Measurements from ENCODE around the gene SLC40A1. TPM values are rescaled to one million over a fixed set of nuclear protein-coding genes. Genes with fewer than 3 reads are reported as not detected.

SLC40A1 gene
- total and polyA plus RNA-seq, 2 of the 13 experiments (the other 11 are each of a cell fraction or from before 2014, with no cell fraction given), result 10.6 to 24.9 TPM

DNA sequence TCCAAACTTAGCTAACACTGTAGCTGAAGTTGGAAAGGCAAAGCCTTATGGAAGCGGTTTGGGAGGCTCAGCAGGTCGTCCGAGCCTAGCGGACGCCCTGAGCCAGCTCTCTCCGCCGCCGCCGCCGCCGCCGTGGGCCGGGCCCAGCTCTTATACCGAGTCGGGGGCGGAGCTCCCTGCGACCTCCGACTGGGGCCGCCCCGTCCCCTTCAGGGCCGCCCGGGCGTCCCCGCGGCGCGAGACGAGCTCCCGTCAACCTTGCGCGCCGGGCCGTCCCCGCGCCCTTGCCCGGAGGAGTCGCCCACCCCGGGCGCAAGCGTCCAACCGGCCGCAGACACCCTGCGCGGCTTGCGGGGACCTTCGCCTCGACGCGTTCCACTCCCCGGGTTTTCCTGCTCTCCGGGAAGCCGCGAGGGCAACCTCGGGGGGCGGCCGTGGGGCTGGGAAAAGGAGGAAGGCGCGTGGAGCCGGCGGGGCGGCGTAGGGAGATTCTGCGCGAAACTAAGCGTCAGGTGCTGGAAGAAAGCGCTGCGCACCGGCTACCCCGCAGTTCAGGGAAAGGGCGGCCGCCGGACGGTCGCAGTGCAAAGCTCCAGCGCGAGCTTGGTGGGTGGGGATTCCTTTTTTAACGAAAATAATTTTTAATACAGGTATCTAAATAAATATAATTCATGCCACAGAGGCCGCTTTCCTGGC is at the start of gene SLC40A1 (continued):
- TF ChIP-seq, protein P1, sequence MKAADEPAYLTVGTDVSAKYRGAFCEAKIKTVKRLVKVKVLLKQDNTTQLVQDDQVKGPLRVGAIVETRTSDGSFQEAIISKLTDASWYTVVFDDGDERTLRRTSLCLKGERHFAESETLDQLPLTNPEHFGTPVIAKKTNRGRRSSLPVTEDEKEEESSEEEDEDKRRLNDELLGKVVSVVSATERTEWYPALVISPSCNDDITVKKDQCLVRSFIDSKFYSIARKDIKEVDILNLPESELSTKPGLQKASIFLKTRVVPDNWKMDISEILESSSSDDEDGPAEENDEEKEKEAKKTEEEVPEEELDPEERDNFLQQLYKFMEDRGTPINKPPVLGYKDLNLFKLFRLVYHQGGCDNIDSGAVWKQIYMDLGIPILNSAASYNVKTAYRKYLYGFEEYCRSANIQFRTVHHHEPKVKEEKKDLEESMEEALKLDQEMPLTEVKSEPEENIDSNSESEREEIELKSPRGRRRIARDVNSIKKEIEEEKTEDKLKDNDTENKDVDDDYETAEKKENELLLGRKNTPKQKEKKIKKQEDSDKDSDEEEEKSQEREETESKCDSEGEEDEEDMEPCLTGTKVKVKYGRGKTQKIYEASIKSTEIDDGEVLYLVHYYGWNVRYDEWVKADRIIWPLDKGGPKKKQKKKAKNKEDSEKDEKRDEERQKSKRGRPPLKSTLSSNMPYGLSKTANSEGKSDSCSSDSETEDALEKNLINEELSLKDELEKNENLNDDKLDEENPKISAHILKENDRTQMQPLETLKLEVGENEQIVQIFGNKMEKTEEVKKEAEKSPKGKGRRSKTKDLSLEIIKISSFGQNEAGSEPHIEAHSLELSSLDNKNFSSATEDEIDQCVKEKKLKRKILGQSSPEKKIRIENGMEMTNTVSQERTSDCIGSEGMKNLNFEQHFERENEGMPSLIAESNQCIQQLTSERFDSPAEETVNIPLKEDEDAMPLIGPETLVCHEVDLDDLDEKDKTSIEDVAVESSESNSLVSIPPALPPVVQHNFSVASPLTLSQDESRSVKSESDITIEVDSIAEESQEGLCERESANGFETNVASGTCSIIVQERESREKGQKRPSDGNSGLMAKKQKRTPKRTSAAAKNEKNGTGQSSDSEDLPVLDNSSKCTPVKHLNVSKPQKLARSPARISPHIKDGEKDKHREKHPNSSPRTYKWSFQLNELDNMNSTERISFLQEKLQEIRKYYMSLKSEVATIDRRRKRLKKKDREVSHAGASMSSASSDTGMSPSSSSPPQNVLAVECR (CRISPR knock-in tag; IDR thresholded peaks at IDR 0.05; ENCODE audit: borderline replicate concordance), result peak; percentile 65; the same call in 1 of the 2 replicates
- TF ChIP-seq ZNF496 (CRISPR knock-in tag; IDR thresholded peaks at IDR 0.05; ENCODE audit: insufficient replicate concordance), result no peak
- 0 out of 2 replicates have a peak, but pooled peaks have one; percentile 38 for TF ChIP-seq ZSCAN29 (CRISPR knock-in tag; conservative IDR thresholded peaks at IDR 0.05)
- TF ChIP-seq TARDBP (CRISPR knock-in tag; IDR thresholded peaks at IDR 0.05), result peak; percentile 58
- TF ChIP-seq, protein P2, sequence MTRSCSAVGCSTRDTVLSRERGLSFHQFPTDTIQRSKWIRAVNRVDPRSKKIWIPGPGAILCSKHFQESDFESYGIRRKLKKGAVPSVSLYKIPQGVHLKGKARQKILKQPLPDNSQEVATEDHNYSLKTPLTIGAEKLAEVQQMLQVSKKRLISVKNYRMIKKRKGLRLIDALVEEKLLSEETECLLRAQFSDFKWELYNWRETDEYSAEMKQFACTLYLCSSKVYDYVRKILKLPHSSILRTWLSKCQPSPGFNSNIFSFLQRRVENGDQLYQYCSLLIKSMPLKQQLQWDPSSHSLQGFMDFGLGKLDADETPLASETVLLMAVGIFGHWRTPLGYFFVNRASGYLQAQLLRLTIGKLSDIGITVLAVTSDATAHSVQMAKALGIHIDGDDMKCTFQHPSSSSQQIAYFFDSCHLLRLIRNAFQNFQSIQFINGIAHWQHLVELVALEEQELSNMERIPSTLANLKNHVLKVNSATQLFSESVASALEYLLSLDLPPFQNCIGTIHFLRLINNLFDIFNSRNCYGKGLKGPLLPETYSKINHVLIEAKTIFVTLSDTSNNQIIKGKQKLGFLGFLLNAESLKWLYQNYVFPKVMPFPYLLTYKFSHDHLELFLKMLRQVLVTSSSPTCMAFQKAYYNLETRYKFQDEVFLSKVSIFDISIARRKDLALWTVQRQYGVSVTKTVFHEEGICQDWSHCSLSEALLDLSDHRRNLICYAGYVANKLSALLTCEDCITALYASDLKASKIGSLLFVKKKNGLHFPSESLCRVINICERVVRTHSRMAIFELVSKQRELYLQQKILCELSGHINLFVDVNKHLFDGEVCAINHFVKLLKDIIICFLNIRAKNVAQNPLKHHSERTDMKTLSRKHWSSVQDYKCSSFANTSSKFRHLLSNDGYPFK (CRISPR knock-in tag; IDR thresholded peaks at IDR 0.05; ENCODE audit: borderline replicate concordance), result peak; percentile 11; the same call in 1 of the 2 replicates
- no peak for TF ChIP-seq ATAD3A (CRISPR knock-in tag; IDR thresholded peaks at IDR 0.05)
- TF ChIP-seq, protein P3, sequence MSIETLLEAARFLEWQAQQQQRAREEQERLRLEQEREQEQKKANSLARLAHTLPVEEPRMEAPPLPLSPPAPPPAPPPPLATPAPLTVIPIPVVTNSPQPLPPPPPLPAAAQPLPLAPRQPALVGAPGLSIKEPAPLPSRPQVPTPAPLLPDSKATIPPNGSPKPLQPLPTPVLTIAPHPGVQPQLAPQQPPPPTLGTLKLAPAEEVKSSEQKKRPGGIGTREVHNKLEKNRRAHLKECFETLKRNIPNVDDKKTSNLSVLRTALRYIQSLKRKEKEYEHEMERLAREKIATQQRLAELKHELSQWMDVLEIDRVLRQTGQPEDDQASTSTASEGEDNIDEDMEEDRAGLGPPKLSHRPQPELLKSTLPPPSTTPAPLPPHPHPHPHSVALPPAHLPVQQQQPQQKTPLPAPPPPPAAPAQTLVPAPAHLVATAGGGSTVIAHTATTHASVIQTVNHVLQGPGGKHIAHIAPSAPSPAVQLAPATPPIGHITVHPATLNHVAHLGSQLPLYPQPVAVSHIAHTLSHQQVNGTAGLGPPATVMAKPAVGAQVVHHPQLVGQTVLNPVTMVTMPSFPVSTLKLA (IDR thresholded peaks at IDR 0.05), result no peak
- TF ChIP-seq GABPA (IDR thresholded peaks at IDR 0.05; ENCODE audit: low read depth, low read length), result no peak
- no peak for TF ChIP-seq GABPA (CRISPR knock-in tag; IDR thresholded peaks at IDR 0.05; ENCODE audit: low read depth)
- 0 out of 2 replicates have a peak, but pooled peaks have one; percentile 36 for TF ChIP-seq ZBTB42 (CRISPR knock-in tag; IDR thresholded peaks at IDR 0.05)
- TF ChIP-seq IKZF4 (CRISPR knock-in tag; IDR thresholded peaks at IDR 0.05; ENCODE audit: borderline replicate concordance, low read depth, not compliant biosample characterization), result peak; percentile 61
- 0 out of 2 replicates have a peak, but pooled peaks have one; percentile 18 for TF ChIP-seq IRF2 (CRISPR knock-in tag; IDR thresholded peaks at IDR 0.05)
- TF ChIP-seq ZNF816 (CRISPR knock-in tag; IDR thresholded peaks at IDR 0.05; ENCODE audit: borderline replicate concordance), result peak; percentile 49; the same call in 1 of the 2 replicates
- TF ChIP-seq, protein P4, sequence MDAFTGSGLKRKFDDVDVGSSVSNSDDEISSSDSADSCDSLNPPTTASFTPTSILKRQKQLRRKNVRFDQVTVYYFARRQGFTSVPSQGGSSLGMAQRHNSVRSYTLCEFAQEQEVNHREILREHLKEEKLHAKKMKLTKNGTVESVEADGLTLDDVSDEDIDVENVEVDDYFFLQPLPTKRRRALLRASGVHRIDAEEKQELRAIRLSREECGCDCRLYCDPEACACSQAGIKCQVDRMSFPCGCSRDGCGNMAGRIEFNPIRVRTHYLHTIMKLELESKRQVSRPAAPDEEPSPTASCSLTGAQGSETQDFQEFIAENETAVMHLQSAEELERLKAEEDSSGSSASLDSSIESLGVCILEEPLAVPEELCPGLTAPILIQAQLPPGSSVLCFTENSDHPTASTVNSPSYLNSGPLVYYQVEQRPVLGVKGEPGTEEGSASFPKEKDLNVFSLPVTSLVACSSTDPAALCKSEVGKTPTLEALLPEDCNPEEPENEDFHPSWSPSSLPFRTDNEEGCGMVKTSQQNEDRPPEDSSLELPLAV (CRISPR knock-in tag; conservative IDR thresholded peaks at IDR 0.05; ENCODE audit: low read depth), result no peak
- no peak for TF ChIP-seq CAMTA2 (CRISPR knock-in tag; IDR thresholded peaks at IDR 0.05; ENCODE audit: borderline replicate concordance)
- TF ChIP-seq SNAI1 (CRISPR knock-in tag; IDR thresholded peaks at IDR 0.05; ENCODE audit: borderline replicate concordance), result no peak
